HepG2 (cell line): ENCODE data around the gene PSMD2. TPM values are rescaled to one million over a fixed set of nuclear protein-coding genes. Genes with fewer than 3 reads are reported as not detected.

ENCODE experiments used
- AGO2 ChIP-seq: fragments of 200-400 bp; formaldehyde crosslinking; optimal IDR thresholded peaks from 2 replicates; pipeline ENCODE3; 2017; ENCODE audit warnings: mild to moderate bottlenecking, low read depth, low read length, moderate library complexity
- AKNA ChIP-seq: sonication (generic); formaldehyde crosslinking; IDR thresholded peaks from 2 replicates; pipeline ENCODE4 v1.4.0; 2020; ENCODE audit warnings: missing genetic modification reagents, borderline replicate concordance
- ATAD3A ChIP-seq: sonication (generic); formaldehyde crosslinking; IDR thresholded peaks from 2 replicates; pipeline ENCODE4 v1.4.0; 2020; ENCODE audit warnings: missing genetic modification reagents
- EZH2 ChIP-seq: conservative IDR thresholded peaks from 2 replicates; pipeline ENCODE4 v1.6.1; 2012; ENCODE audit warnings: mild to moderate bottlenecking, low read depth, low read length, moderate library complexity
- FOXO1 ChIP-seq: sonication (generic); formaldehyde crosslinking; IDR thresholded peaks from 2 replicates; pipeline ENCODE4 v1.4.0; 2020; ENCODE audit warnings: missing genetic modification reagents
- IRF1 ChIP-seq: sonication (generic); formaldehyde crosslinking; IDR thresholded peaks from 2 replicates; pipeline ENCODE4 v1.4.0; 2020; ENCODE audit warnings: low read depth, mild to moderate bottlenecking, missing genetic modification reagents
- KLF16 ChIP-seq, 2 experiments: sonication (generic) in 1 of 2; formaldehyde crosslinking in 1 of 2; IDR thresholded peaks; 2 replicates each; pipeline versions ENCODE4 v1.6.1 to v1.8.0; 2016 to 2023; ENCODE audit warnings: missing genetic modification reagents in 2 of 2, missing compliant biosample characterization in 1 of 2
- MTA3 ChIP-seq: sonication (generic); formaldehyde crosslinking; IDR thresholded peaks from 2 replicates; pipeline ENCODE4 v1.4.0; 2020; ENCODE audit warnings: missing genetic modification reagents
- PRMT3 ChIP-seq: sonication (generic); formaldehyde crosslinking; IDR thresholded peaks from 2 replicates; pipeline ENCODE4 v1.8.1; 2022; ENCODE audit warnings: low read depth, mild to moderate bottlenecking, moderate library complexity, missing genetic modification reagents, borderline replicate concordance
- SIN3A ChIP-seq: IDR thresholded peaks from 2 replicates; pipeline ENCODE4 v1.6.1; 2011; ENCODE audit warnings: low read depth, mild to moderate bottlenecking, control low read depth, low read length, borderline replicate concordance
- SMYD3 ChIP-seq: sonication (generic); formaldehyde crosslinking; IDR thresholded peaks from 2 replicates; pipeline ENCODE4 v1.8.1; 2023; ENCODE audit warnings: mild to moderate bottlenecking, missing genetic modification reagents
- ZBTB1 ChIP-seq: sonication (generic); formaldehyde crosslinking; IDR thresholded peaks from 2 replicates; pipeline ENCODE4 v1.4.0; 2020; ENCODE audit warnings: missing genetic modification reagents, borderline replicate concordance
- ZNF18 ChIP-seq: sonication (generic); formaldehyde crosslinking; IDR thresholded peaks from 2 replicates; pipeline ENCODE4 v1.8.0; 2022; ENCODE audit warnings: mild to moderate bottlenecking, missing genetic modification reagents; ENCODE audit not compliant: insufficient replicate concordance
- ZNF337 ChIP-seq: sonication (generic); formaldehyde crosslinking; IDR thresholded peaks from 2 replicates; pipeline ENCODE4 v1.5.1; 2020; ENCODE audit warnings: missing genetic modification reagents, low read depth, mild to moderate bottlenecking, borderline replicate concordance
- ZNF687 ChIP-seq: sonication (generic); formaldehyde crosslinking; IDR thresholded peaks from 2 replicates; pipeline ENCODE4 v1.5.1; 2020; ENCODE audit warnings: mild to moderate bottlenecking, missing genetic modification reagents, moderate library complexity
- ZNF839 ChIP-seq: sonication (generic); formaldehyde crosslinking; IDR thresholded peaks from 2 replicates; pipeline ENCODE4 v1.4.0; 2020; ENCODE audit warnings: missing genetic modification reagents, mild to moderate bottlenecking, borderline replicate concordance
- polyA plus RNA-seq, 8 experiments: library from polyadenylated mRNA; depleted of rRNA in 3 of 8; stranded (reverse) in 7 of 8; unstranded in 1 of 8; fragments of >200 nt; fragmentation: Illumina TruSeq in 4 of 8; extraction: Trizol in 4 of 8; gene quantifications; 2 replicates each; pipeline versions ENCODE4 v1.2.1 to v1.2.3, GENCODE V29; 2011 to 2016; ENCODE audit warnings: low read depth in 4 of 8, missing spikeins in 1 of 8, mixed read lengths in 1 of 8; ENCODE audit not compliant: insufficient read depth in 1 of 8
- total RNA-seq, 5 experiments: library from RNA; depleted of rRNA; stranded (reverse); fragments of >200 nt; fragmentation: Illumina TruSeq; extraction: Trizol; gene quantifications; 2 replicates each; pipeline ENCODE4 v1.2.3, GENCODE V29; 2016; ENCODE audit warnings: low read depth in 1 of 5

Gene PSMD2
- total and polyA plus RNA-seq, 2 of the 13 experiments (the other 11 are each of a cell fraction or from before 2014, with no cell fraction given): 125 to 200 TPM

- peak; percentile 78 for TF ChIP-seq ZNF687 (CRISPR knock-in tag)
- no peak for TF ChIP-seq SMYD3
- TF ChIP-seq FOXO1 (CRISPR knock-in tag): no peak
- no peak for TF ChIP-seq IRF1 (CRISPR knock-in tag)
- no peak for TF ChIP-seq EZH2
- TF ChIP-seq ZNF337 (CRISPR knock-in tag): no peak
- TF ChIP-seq SIN3A: peak; percentile 98
- TF ChIP-seq ZNF18: no peak
- no peak; the same call in 1 of the 2 replicates for TF ChIP-seq PRMT3
- TF ChIP-seq KLF16 (CRISPR knock-in tag; IDR thresholded peaks at IDR 0.05): peak in 1 of 2 experiments; percentile 43; a peak in 1 of 4 replicates
- TF ChIP-seq ATAD3A (CRISPR knock-in tag): no peak
- no peak for TF ChIP-seq ZNF839 (CRISPR knock-in tag)
- TF ChIP-seq AGO2: no peak
- TF ChIP-seq ZBTB1 (CRISPR knock-in tag): no peak
- no peak for TF ChIP-seq MTA3
- peak; percentile 48; the same call in 1 of the 2 replicates for TF ChIP-seq AKNA (CRISPR knock-in tag)
These were observed 49.5 kb upstream of the PSMD2 start, which contains the start of gene EEF1AKMT4 (continued) for GRCh38 chr3:184249412-184250166.
